Measurements from ENCODE around the gene THTPA.

GRCh38 chr14:23547924-23548323 lies 8.1 kb upstream of the THTPA start:
- TF ChIP-seq ZNF790 (CRISPR knock-in tag; IDR thresholded peaks at IDR 0.05; ENCODE audit: borderline replicate concordance), result no peak
- TF ChIP-seq, protein P1, sequence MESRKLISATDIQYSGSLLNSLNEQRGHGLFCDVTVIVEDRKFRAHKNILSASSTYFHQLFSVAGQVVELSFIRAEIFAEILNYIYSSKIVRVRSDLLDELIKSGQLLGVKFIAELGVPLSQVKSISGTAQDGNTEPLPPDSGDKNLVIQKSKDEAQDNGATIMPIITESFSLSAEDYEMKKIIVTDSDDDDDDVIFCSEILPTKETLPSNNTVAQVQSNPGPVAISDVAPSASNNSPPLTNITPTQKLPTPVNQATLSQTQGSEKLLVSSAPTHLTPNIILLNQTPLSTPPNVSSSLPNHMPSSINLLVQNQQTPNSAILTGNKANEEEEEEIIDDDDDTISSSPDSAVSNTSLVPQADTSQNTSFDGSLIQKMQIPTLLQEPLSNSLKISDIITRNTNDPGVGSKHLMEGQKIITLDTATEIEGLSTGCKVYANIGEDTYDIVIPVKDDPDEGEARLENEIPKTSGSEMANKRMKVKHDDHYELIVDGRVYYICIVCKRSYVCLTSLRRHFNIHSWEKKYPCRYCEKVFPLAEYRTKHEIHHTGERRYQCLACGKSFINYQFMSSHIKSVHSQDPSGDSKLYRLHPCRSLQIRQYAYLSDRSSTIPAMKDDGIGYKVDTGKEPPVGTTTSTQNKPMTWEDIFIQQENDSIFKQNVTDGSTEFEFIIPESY (CRISPR knock-in tag; IDR thresholded peaks at IDR 0.05), result no peak
- TF ChIP-seq HNF4G (IDR thresholded peaks at IDR 0.05; ENCODE audit: borderline replicate concordance, low read depth, low read length), result no peak
- no peak for TF ChIP-seq HNF4G (CRISPR knock-in tag; IDR thresholded peaks at IDR 0.05; ENCODE audit: borderline replicate concordance, low read depth)
- TF ChIP-seq ARNTL (CRISPR knock-in tag; IDR thresholded peaks at IDR 0.05), result no peak
- no peak for TF ChIP-seq ZFP36L2 (CRISPR knock-in tag; IDR thresholded peaks at IDR 0.05)
- TF ChIP-seq SRSF1 (optimal IDR thresholded peaks at IDR 0.05; ENCODE audit: low read depth, low read length), result no peak

Measured in HepG2 (cell line).